ENCODE data around the gene TTC21A.

TTC21A gene

GRCh38 chr3:39065197-39065596 is 42.3 kb upstream of the TTC21A start (continued):
- no peak for TF ChIP-seq ZNF202 (tag by site-specific recombination; IDR thresholded peaks at IDR 0.05; ENCODE audit: borderline replicate concordance)

- Histone ChIP-seq H3K27ac (ENCODE audit: extremely low read depth, low read depth, low read length) (no peak overlapping the region), H3K4me3 (ENCODE audit: low read depth, low read length) (no peak overlapping the region), H3K4me1 (ENCODE audit: control insufficient read depth, insufficient read depth, low read length) (no peaks in the 10 kb centered on the region), H3K36me3 (ENCODE audit: control insufficient read depth in 2 of 2, insufficient read depth in 1 of 2, low read length in 2 of 2) (peaks cover 5 to 53% of the 10 kb centered on the region in 2 experiments; a peak in 2 of 3 replicates), H3K9me3 (ENCODE audit: control insufficient read depth, insufficient read depth, low read depth, low read length) (no peaks in the 10 kb centered on the region)
- ChIA-PET CTCF (interaction anchor here (0.5 to 1.6 kb wide), 3 partner anchors 17 to 141 kb away, joined by 3 read pairs; no protein-coding TSS in a partner anchor), POLR2A (no interaction called here)
- TF ChIP-seq, protein P1, sequence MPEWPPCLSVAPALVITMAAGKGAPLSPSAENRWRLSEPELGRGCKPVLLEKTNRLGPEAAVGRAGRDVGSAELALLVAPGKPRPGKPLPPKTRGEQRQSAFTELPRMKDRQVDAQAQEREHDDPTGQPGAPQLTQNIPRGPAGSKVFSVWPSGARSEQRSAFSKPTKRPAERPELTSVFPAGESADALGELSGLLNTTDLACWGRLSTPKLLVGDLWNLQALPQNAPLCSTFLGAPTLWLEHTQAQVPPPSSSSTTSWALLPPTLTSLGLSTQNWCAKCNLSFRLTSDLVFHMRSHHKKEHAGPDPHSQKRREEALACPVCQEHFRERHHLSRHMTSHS (tag by site-specific recombination; IDR thresholded peaks at IDR 0.05) = no peak
- TF ChIP-seq ZNF292 (tag by site-specific recombination; IDR thresholded peaks at IDR 0.05; ENCODE audit: borderline replicate concordance, low read depth) (no peak), SCRT1 (tag by site-specific recombination; IDR thresholded peaks at IDR 0.05; ENCODE audit: borderline replicate concordance) (no peak), ZBTB7A (tag by site-specific recombination; IDR thresholded peaks at IDR 0.05; ENCODE audit: low read depth) (no peak), ZNF202 (tag by site-specific recombination; IDR thresholded peaks at IDR 0.05; ENCODE audit: borderline replicate concordance) (no peak), ZNF558 (tag by site-specific recombination; IDR thresholded peaks at IDR 0.05) (no peak), ZNF341 (tag by site-specific recombination; IDR thresholded peaks at IDR 0.05; ENCODE audit: low read depth) (no peak)
- TF ChIP-seq, protein P2, sequence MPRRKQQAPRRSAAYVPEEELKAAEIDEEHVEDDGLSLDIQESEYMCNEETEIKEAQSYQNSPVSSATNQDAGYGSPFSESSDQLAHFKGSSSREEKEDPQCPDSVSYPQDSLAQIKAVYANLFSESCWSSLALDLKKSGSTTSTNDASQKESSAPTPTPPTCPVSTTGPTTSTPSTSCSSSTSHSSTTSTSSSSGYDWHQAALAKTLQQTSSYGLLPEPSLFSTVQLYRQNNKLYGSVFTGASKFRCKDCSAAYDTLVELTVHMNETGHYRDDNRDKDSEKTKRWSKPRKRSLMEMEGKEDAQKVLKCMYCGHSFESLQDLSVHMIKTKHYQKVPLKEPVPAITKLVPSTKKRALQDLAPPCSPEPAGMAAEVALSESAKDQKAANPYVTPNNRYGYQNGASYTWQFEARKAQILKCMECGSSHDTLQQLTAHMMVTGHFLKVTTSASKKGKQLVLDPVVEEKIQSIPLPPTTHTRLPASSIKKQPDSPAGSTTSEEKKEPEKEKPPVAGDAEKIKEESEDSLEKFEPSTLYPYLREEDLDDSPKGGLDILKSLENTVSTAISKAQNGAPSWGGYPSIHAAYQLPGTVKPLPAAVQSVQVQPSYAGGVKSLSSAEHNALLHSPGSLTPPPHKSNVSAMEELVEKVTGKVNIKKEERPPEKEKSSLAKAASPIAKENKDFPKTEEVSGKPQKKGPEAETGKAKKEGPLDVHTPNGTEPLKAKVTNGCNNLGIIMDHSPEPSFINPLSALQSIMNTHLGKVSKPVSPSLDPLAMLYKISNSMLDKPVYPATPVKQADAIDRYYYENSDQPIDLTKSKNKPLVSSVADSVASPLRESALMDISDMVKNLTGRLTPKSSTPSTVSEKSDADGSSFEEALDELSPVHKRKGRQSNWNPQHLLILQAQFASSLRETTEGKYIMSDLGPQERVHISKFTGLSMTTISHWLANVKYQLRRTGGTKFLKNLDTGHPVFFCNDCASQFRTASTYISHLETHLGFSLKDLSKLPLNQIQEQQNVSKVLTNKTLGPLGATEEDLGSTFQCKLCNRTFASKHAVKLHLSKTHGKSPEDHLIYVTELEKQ (tag by site-specific recombination; IDR thresholded peaks at IDR 0.05; ENCODE audit: borderline replicate concordance) = no peak
Measured at GRCh38 chr3:39067286-39067685, 40.2 kb upstream of the TTC21A start.

DNA sequence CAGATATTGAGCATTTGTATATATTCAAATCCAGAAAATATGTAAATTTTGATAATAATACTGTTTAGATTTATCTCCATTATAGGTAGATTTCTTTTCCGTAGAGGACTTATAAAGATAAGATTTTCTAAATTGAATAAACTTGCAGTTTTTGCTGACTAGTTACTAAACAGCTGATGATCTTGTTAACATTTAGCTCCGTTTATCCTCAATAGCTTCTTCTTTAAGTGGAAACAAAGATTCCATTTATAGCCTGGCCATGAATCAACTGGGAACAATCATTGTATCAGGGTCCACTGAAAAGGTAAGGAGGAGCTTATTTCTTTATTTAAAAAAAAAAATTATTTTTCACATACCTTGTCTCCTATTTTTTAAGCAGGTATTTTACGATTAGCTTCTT is 38.9 kb upstream of the TTC21A start:
- TF ChIP-seq ZNF704 (tag by site-specific recombination; IDR thresholded peaks at IDR 0.05) (no peak), ZNF311 (tag by site-specific recombination; IDR thresholded peaks at IDR 0.05; ENCODE audit: borderline replicate concordance) (no peak)
- Histone ChIP-seq H3K27ac (ENCODE audit: extremely low read depth, low read depth, low read length) (no peak overlapping the region), H3K4me3 (ENCODE audit: low read depth, low read length) (no peak overlapping the region), H3K4me1 (ENCODE audit: control insufficient read depth, insufficient read depth, low read length) (no peaks in the 10 kb centered on the region), H3K36me3 (ENCODE audit: control insufficient read depth in 2 of 2, insufficient read depth in 1 of 2, low read length in 2 of 2) (peaks cover 5 to 66% of the 10 kb centered on the region in 2 experiments; a peak in 2 of 3 replicates), H3K9me3 (ENCODE audit: control insufficient read depth, insufficient read depth, low read depth, low read length) (no peaks in the 10 kb centered on the region)
- ChIA-PET POLR2A (no interaction called here), CTCF (interaction anchor here (0.5 to 1.6 kb wide), 5 partner anchors 60 to 1160 kb away, joined by 3 to 5 read pairs (median 3); no protein-coding TSS in a partner anchor)

- peaks cover 7 to 85% of the 10 kb centered on the region in 2 experiments; a peak in 2 of 3 replicates for H3K36me3 ChIP-seq (ENCODE audit: control insufficient read depth in 2 of 2, insufficient read depth in 1 of 2, low read length in 2 of 2)
- H3K4me1 ChIP-seq (ENCODE audit: control insufficient read depth, insufficient read depth, low read length) = no peaks in the 10 kb centered on the region
- no peaks in the 10 kb centered on the region for H3K9me3 ChIP-seq (ENCODE audit: control insufficient read depth, insufficient read depth, low read depth, low read length)
- CTCF ChIA-PET = interaction anchor here (2.0 kb wide), 1 partner anchor 51 kb away, joined by 4 read pairs; no protein-coding TSS in a partner anchor
- no peak overlapping the region for H3K4me3 ChIP-seq (ENCODE audit: low read depth, low read length)
- POLR2A ChIA-PET = no interaction called here
- no peak overlapping the region for H3K27ac ChIP-seq (ENCODE audit: extremely low read depth, low read depth, low read length)
- no peak for TF ChIP-seq ZNF501 (tag by site-specific recombination; IDR thresholded peaks at IDR 0.05)
- TF ChIP-seq INSM2 (tag by site-specific recombination; IDR thresholded peaks at IDR 0.05) = no peak
- TF ChIP-seq, protein P3, sequence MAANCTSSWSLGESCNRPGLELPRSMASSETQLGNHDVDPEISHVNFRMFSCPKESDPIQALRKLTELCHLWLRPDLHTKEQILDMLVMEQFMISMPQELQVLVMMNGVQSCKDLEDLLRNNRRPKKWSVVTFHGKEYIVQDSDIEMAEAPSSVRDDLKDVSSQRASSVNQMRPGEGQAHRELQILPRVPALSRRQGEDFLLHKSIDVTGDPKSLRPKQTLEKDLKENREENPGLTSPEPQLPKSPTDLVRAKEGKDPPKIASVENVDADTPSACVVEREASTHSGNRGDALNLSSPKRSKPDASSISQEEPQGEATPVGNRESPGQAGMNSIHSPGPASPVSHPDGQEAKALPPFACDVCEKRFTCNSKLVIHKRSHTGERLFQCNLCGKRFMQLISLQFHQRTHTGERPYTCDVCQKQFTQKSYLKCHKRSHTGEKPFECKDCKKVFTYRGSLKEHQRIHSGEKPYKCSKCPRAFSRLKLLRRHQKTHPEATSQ (tag by site-specific recombination; IDR thresholded peaks at IDR 0.05) = no peak
- TF ChIP-seq ZNF670 (tag by site-specific recombination; IDR thresholded peaks at IDR 0.05; ENCODE audit: low read depth) = no peak
- TF ChIP-seq EGR2 (tag by site-specific recombination; IDR thresholded peaks at IDR 0.05; ENCODE audit: low read depth) = no peak
- TF ChIP-seq, protein P1 (tag by site-specific recombination; IDR thresholded peaks at IDR 0.05) = no peak
- no peak for TF ChIP-seq ZNF600 (tag by site-specific recombination; IDR thresholded peaks at IDR 0.05)
- no peak for TF ChIP-seq ZNF174 (tag by site-specific recombination; IDR thresholded peaks at IDR 0.05)
Measured at GRCh38 chr3:39075910-39076309, 31.6 kb upstream of the TTC21A start.
